Measurements from ENCODE around the gene NETO2.

DNA sequence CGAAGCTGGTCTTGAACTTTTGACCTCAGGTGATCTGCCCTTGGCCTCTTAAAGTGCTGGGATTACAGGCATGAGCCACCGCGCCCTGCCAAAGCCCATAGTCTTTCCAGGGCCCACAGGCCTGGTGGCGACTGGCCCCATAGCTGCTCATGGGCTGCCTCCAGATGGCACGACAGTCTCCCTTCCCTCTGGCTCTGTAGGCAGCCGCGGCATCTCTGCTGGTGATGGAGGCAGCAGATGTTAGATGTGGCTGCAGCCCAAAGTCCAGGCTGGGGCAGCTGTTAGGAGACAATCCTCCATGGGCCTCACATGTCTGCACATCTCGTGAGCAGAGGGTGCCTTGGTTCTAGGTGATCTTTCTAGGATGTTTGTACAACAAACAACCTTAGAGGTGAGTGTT is 100.5 kb downstream of the NETO2 start:
- TF ChIP-seq CTCF (IDR thresholded peaks at IDR 0.05) (no peak), POLR2A (IDR thresholded peaks at IDR 0.05; ENCODE audit: low read depth) (no peak), EP300 (IDR thresholded peaks at IDR 0.05) (no peak)

Measured in esophagus muscularis mucosa (tissue), 4 donors.